Gastroesophageal sphincter (tissue), 3 donors: ENCODE measurements around the gene APBB1IP.

Experiments
- CTCF ChIP-seq, 4 experiments: fragments of 200-600 bp in 2 of 4; fragments of 450-650 bp in 2 of 4; sonication (generic) in 1 of 4; IDR thresholded peaks; one replicate each; pipeline ENCODE4 v1.5.1; 2017 to 2019; ENCODE audit warnings: antibody characterized with exemption in 4 of 4, mild to moderate bottlenecking in 2 of 4, moderate library complexity in 2 of 4
- POLR2A ChIP-seq, 2 donors: fragments of 450-650 bp; IDR thresholded peaks; one replicate each; pipeline ENCODE4 v1.6.1; 2017; ENCODE audit warnings: antibody characterized with exemption in 2 of 2, mild to moderate bottlenecking in 2 of 2, moderate library complexity in 1 of 2
- POLR2AphosphoS5 ChIP-seq: sonication (generic); formaldehyde crosslinking; IDR thresholded peaks from one replicate; pipeline ENCODE4 v1.6.1; 2017; ENCODE audit warnings: antibody characterized with exemption

GRCh38 chr10:26407406-26407969 is 30.7 kb upstream of the APBB1IP start:
- TF ChIP-seq CTCF (IDR thresholded peaks at IDR 0.05) (no peak), POLR2AphosphoS5 (no peak), POLR2A (IDR thresholded peaks at IDR 0.05) (no peak)
